Measurements from ENCODE around the gene GRB2. TPM values are rescaled to one million over a fixed set of nuclear protein-coding genes. Genes with fewer than 3 reads are reported as not detected.
A peak's percentile ranks its signal among the peaks of the same experiment; 100 is the strongest.

The GRB2 gene
- total and polyA plus RNA-seq, 4 donors: 51.0 to 198 (median 114) TPM

DNA sequence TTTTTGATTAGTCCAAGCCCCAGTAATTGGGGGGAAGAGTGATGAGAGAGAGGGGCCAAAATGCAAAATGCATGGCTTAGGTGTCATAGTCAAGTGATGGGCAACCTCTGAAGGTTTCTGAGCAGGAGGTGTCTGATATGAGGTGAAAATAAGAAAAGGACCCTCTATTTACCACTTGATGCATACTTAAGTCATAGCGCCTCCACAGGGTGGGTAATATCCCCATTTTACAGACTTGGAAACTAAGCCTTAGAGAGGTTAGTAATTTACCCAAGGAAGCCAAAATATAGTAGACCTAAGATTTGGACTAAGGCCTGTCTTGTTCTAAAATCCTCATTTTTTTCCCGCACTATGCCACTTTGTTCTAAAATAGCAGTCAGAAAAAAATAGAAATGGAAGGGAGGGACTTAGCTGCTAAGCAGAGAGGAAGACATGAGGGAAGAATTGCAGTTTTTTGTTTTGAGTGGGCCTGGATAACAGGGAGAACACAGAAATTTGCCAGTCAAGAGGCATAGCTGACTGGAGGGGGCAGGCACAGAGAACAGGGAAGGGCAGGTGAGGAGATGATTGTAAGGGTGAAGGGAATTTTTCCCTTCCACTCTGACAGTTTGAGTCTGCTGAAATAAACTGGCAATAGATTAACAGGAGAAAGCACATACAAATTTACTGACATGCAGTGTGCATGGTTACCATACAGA lies 2.3 kb upstream of the GRB2 start:
- no peak overlapping the region for H3K27ac ChIP-seq (ENCODE audit: low read depth in 1 of 2, low read length in 1 of 2)
- H3K9ac ChIP-seq (ENCODE audit: insufficient read depth in 1 of 2, low read length in 2 of 2): no peak overlapping the region
- H3K4me3 ChIP-seq: no peak overlapping the region
- WGBS, 2 donors: 92 to 96% methylated on average over 2 of the region's 2 CpGs
- H3K36me3 ChIP-seq (ENCODE audit: control insufficient read depth in 4 of 4, insufficient read depth in 4 of 4, low read length in 4 of 4): no peaks in the 10 kb centered on the region
- no peaks in the 10 kb centered on the region for H3K27me3 ChIP-seq (ENCODE audit: control insufficient read depth in 3 of 3, insufficient read depth in 3 of 3, low read length in 2 of 3)
- peaks cover 0 to 10% (median 0%) of the 10 kb centered on the region in 5 donors for H3K4me1 ChIP-seq (ENCODE audit: control insufficient read depth in 5 of 5, insufficient read depth in 5 of 5, low read length in 5 of 5)
- TF ChIP-seq, protein P1, sequence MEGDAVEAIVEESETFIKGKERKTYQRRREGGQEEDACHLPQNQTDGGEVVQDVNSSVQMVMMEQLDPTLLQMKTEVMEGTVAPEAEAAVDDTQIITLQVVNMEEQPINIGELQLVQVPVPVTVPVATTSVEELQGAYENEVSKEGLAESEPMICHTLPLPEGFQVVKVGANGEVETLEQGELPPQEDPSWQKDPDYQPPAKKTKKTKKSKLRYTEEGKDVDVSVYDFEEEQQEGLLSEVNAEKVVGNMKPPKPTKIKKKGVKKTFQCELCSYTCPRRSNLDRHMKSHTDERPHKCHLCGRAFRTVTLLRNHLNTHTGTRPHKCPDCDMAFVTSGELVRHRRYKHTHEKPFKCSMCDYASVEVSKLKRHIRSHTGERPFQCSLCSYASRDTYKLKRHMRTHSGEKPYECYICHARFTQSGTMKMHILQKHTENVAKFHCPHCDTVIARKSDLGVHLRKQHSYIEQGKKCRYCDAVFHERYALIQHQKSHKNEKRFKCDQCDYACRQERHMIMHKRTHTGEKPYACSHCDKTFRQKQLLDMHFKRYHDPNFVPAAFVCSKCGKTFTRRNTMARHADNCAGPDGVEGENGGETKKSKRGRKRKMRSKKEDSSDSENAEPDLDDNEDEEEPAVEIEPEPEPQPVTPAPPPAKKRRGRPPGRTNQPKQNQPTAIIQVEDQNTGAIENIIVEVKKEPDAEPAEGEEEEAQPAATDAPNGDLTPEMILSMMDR (IDR thresholded peaks at IDR 0.05; ENCODE audit: control extremely low read depth, extremely low read depth): no peak
- ATAC-seq (ENCODE audit: insufficient read depth, low FRiP score) (no peak), DNase-seq (no peak)
- H3K9me3 ChIP-seq (ENCODE audit: control insufficient read depth in 4 of 4, insufficient read depth in 3 of 4, low read length in 3 of 4): no peaks in the 10 kb centered on the region

DNA sequence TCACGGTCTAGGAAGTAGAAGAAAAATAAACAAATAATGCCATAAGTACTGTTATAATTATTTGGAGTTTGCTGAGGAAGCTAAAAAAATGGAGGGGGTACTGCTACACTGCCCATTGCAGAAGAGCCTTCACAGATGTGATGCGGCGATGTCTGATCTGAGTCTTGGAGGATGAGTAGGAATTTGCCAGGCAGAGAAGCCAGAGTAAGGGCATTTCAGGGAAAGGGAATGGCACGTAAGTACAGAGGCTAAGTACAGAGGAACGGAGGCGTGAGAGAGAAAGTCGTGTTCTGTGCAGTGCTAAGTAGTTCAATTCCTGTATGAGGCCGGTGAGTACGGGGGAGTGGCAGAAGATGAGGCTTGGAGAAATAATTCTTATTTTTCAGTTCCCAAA lies 741 bp upstream of the GRB2 start:
- DNase-seq (peak in 1 of 3 donors; percentile 15), ATAC-seq (ENCODE audit: insufficient read depth, low FRiP score) (no peak)
- H3K9ac ChIP-seq (ENCODE audit: insufficient read depth in 1 of 2, low read length in 2 of 2): no peak overlapping the region
- peak overlapping the region; percentile 14 for H3K4me3 ChIP-seq
- H3K27me3 ChIP-seq (ENCODE audit: control insufficient read depth in 3 of 3, insufficient read depth in 3 of 3, low read length in 2 of 3): no peaks in the 10 kb centered on the region
- TF ChIP-seq, protein P1 (IDR thresholded peaks at IDR 0.05; ENCODE audit: control extremely low read depth, extremely low read depth): no peak
- peak overlapping the region in 1 of 2 donors; percentile 63 for H3K27ac ChIP-seq (ENCODE audit: low read depth in 1 of 2, low read length in 1 of 2)
- no peaks in the 10 kb centered on the region for H3K36me3 ChIP-seq (ENCODE audit: control insufficient read depth in 4 of 4, insufficient read depth in 4 of 4, low read length in 4 of 4)
- 9% methylated on average over 9 of the region's 9 CpGs for WGBS, 2 donors
- peaks cover 0 to 10% (median 0%) of the 10 kb centered on the region in 5 donors for H3K4me1 ChIP-seq (ENCODE audit: control insufficient read depth in 5 of 5, insufficient read depth in 5 of 5, low read length in 5 of 5)
- no peaks in the 10 kb centered on the region for H3K9me3 ChIP-seq (ENCODE audit: control insufficient read depth in 4 of 4, insufficient read depth in 3 of 4, low read length in 3 of 4)

DNA sequence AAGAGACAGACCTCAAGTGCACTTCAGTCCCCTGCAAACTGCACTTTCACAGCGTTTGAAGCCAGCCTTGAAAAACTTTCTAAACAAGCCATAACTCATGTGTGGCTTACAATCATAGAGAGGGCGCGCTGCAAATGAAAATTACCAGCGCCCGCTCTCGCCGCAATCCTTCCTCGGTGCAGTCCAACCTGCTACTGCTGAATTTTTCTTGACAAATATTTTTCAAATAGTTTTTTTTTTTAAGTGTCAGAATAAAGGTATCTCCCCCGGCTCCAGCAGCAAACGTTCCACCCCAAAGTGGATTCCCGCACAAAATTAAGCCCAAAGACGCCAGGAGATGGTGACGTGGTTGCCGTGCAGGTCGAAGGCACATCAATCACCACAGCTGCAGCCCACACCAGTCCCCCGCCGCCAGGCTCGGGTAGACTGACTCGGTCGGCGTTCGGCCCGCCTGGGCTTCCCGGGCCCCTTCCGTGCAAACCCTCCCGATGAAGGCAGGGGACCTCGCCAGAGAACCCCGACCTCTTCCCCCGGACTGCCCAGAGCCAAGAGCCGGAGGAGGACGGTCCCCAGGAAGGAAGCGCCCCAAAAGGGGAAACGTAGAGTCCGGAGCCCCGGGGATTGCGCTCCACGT lies 630 bp downstream of the GRB2 start:
- H3K4me1 ChIP-seq (ENCODE audit: control insufficient read depth in 5 of 5, insufficient read depth in 5 of 5, low read length in 5 of 5): peaks cover 0 to 10% (median 0%) of the 10 kb centered on the region in 5 donors
- H3K36me3 ChIP-seq (ENCODE audit: control insufficient read depth in 4 of 4, insufficient read depth in 4 of 4, low read length in 4 of 4): no peaks in the 10 kb centered on the region
- H3K27me3 ChIP-seq (ENCODE audit: control insufficient read depth in 3 of 3, insufficient read depth in 3 of 3, low read length in 2 of 3): no peaks in the 10 kb centered on the region
- no peaks in the 10 kb centered on the region for H3K9me3 ChIP-seq (ENCODE audit: control insufficient read depth in 4 of 4, insufficient read depth in 3 of 4, low read length in 3 of 4)
- TF ChIP-seq, protein P1 (IDR thresholded peaks at IDR 0.05; ENCODE audit: control extremely low read depth, extremely low read depth): no peak
- DNase-seq: peak; percentile 38 to 46 (median 46)
- H3K4me3 ChIP-seq: peak overlapping the region; percentile 99
- peak; percentile 19 for ATAC-seq (ENCODE audit: insufficient read depth, low FRiP score)
- WGBS, 2 donors: 0% methylated on average over 36 to 37 of the region's 37 CpGs
- H3K27ac ChIP-seq (ENCODE audit: low read depth in 1 of 2, low read length in 1 of 2): peak overlapping the region; percentile 92 to 98
- peak overlapping the region in 1 of 2 donors; percentile 59 for H3K9ac ChIP-seq (ENCODE audit: insufficient read depth in 1 of 2, low read length in 2 of 2)

Data from lung (tissue), 12 donors.